ENCODE data around the gene FADS6. TPM values are rescaled to one million over a fixed set of nuclear protein-coding genes. Genes with fewer than 3 reads are reported as not detected.

FADS6 gene
- total RNA-seq, 3 donors from 2014 or later, result 0.14 to 4.2 (median 1.1) TPM

GRCh38 chr17:74856112-74856511, 37.3 kb downstream of the FADS6 start:
- DNase-seq (no peak), ATAC-seq (no peak)
- intact Hi-C loops (cut with DNase I, micrococcal nuclease), result no loop called here
- H3K9me3 ChIP-seq, result no peaks in the 10 kb centered on the region
- no peak for TF ChIP-seq CTCF (IDR thresholded peaks at IDR 0.05)
- H3K4me3 ChIP-seq, result no peak overlapping the region
- peaks cover 16% of the 10 kb centered on the region for H3K4me1 ChIP-seq (ENCODE audit: low read depth)
- no peaks in the 10 kb centered on the region for H3K36me3 ChIP-seq (ENCODE audit: low read depth)

GRCh38 chr17:74855323-74855722, 38.1 kb downstream of the FADS6 start:
- Histone ChIP-seq H3K4me1 (ENCODE audit: low read depth) (peaks cover 8% of the 10 kb centered on the region), H3K9me3 (no peaks in the 10 kb centered on the region), H3K4me3 (no peak overlapping the region), H3K36me3 (ENCODE audit: low read depth) (no peaks in the 10 kb centered on the region)
- no peak for TF ChIP-seq CTCF (IDR thresholded peaks at IDR 0.05)
- DNase-seq, result no peak
- ATAC-seq, result no peak
- intact Hi-C loops (cut with DNase I, micrococcal nuclease), result no loop called here

- no peaks in the 10 kb centered on the region for H3K9me3 ChIP-seq
- DNase-seq (no peak), ATAC-seq (no peak)
- H3K4me1 ChIP-seq (ENCODE audit: low read depth), result peaks cover 3% of the 10 kb centered on the region
- intact Hi-C loops (cut with DNase I, micrococcal nuclease), result no loop called here
- TF ChIP-seq CTCF (IDR thresholded peaks at IDR 0.05), result no peak
- H3K4me3 ChIP-seq, result no peak overlapping the region
- no peaks in the 10 kb centered on the region for H3K36me3 ChIP-seq (ENCODE audit: low read depth)
Observed at GRCh38 chr17:74854792-74855191, 38.6 kb downstream of the FADS6 start.

- intact Hi-C loops (cut with DNase I, micrococcal nuclease), result no loop called here
- no peak for TF ChIP-seq CTCF (IDR thresholded peaks at IDR 0.05)
- no peak overlapping the region for H3K4me3 ChIP-seq
- ATAC-seq (no peak), DNase-seq (no peak)
- no peaks in the 10 kb centered on the region for H3K9me3 ChIP-seq
- H3K4me1 ChIP-seq (ENCODE audit: low read depth), result peaks cover 3% of the 10 kb centered on the region
- no peaks in the 10 kb centered on the region for H3K36me3 ChIP-seq (ENCODE audit: low read depth)
Observed at GRCh38 chr17:74853669-74854068, 39.8 kb downstream of the FADS6 start.

GRCh38 chr17:74853048-74853397, 40.4 kb downstream of the FADS6 start:
- Histone ChIP-seq H3K4me3 (no peak overlapping the region), H3K9me3 (no peaks in the 10 kb centered on the region), H3K4me1 (ENCODE audit: low read depth) (peaks cover 3% of the 10 kb centered on the region), H3K36me3 (ENCODE audit: low read depth) (no peaks in the 10 kb centered on the region)
- no peak for TF ChIP-seq CTCF (IDR thresholded peaks at IDR 0.05)
- intact Hi-C loops (cut with DNase I, micrococcal nuclease), result no loop called here
- DNase-seq (no peak), ATAC-seq (no peak)

Measured in mucosa of descending colon (tissue), 3 donors.